Endodermal cell (in vitro differentiated cells): ENCODE data around the gene CEBPB. TPM values are rescaled to one million over a fixed set of nuclear protein-coding genes. Genes with fewer than 3 reads are reported as not detected.
A peak's percentile ranks its signal among the peaks of the same experiment; 100 is the strongest.

ENCODE experiments used
- DNase-seq: peaks from one replicate; pipeline ENCODE4 v3.0.0-alpha.2; 2017
- H3K27ac ChIP-seq: 2 replicates; pipeline ENCODE4 v1.5.1; 2013; ENCODE audit warnings: mild to moderate bottlenecking, low read depth, low read length, moderate library complexity
- H3K27me3 ChIP-seq: 2 replicates; pipeline ENCODE4 v1.6.1; 2013; ENCODE audit warnings: mild to moderate bottlenecking, low read length, moderate library complexity; ENCODE audit not compliant: insufficient read depth, control insufficient read depth, poor library complexity, severe bottlenecking
- H3K36me3 ChIP-seq: 2 replicates; pipeline ENCODE4 v1.7.0; 2013; ENCODE audit warnings: mild to moderate bottlenecking, low read length, moderate library complexity; ENCODE audit not compliant: control insufficient read depth, insufficient read depth
- H3K4me1 ChIP-seq: one replicate; pipeline ENCODE4 v1.7.0; 2013; ENCODE audit warnings: low read length; ENCODE audit not compliant: control insufficient read depth, insufficient read depth
- H3K4me3 ChIP-seq: 2 replicates; pipeline ENCODE4 v1.5.1; 2013; ENCODE audit warnings: mild to moderate bottlenecking, low read length, moderate library complexity
- H3K9ac ChIP-seq: 2 replicates; pipeline ENCODE4 v1.6.1; 2013; ENCODE audit warnings: mild to moderate bottlenecking, low read length, moderate library complexity; ENCODE audit not compliant: poor library complexity, severe bottlenecking; ENCODE audit errors: extremely low read depth
- H3K9me3 ChIP-seq: 2 replicates; pipeline ENCODE4 v1.6.1; 2013; ENCODE audit warnings: mild to moderate bottlenecking, low read length, moderate library complexity; ENCODE audit not compliant: control insufficient read depth
- H3K27ac Mint-ChIP-seq: 2 replicates; pipeline ENCODE4 v1.8.0; 2020; ENCODE audit warnings: mixed read lengths
- H3K27me3 Mint-ChIP-seq: 2 replicates; pipeline ENCODE4 v1.8.0; 2021; ENCODE audit warnings: mild to moderate bottlenecking, mixed read lengths; ENCODE audit not compliant: insufficient read depth
- H3K36me3 Mint-ChIP-seq: 2 replicates; pipeline ENCODE4 v1.8.0; 2020; ENCODE audit warnings: low read depth, mixed read lengths
- H3K4me1 Mint-ChIP-seq: 2 replicates; pipeline ENCODE4 v1.8.0; 2020; ENCODE audit warnings: mixed read lengths
- H3K4me3 Mint-ChIP-seq: 2 replicates; pipeline ENCODE4 v1.8.0; 2020; ENCODE audit warnings: mild to moderate bottlenecking, moderate library complexity, mixed read lengths
- H3K9me3 Mint-ChIP-seq: 2 replicates; pipeline ENCODE4 v1.8.0; 2020; ENCODE audit warnings: mild to moderate bottlenecking, mixed read lengths
- WGBS, 2 experiments: methylation state at CpG; one replicate each; pipeline versions ENCODE4 v1.1.5 to v1.1.7; 2013; ENCODE audit warnings: missing lambda C conversion rate in 2 of 2, mixed read lengths in 1 of 2; ENCODE audit not compliant: insufficient coverage in 1 of 2, insufficient read length in 1 of 2; 5-methylcytosine and 5-hydroxymethylcytosine counted together
- long read RNA-seq, 4 experiments: library from polyadenylated mRNA in 2 of 4; library from RNA in 1 of 4; library from capped mRNA in 1 of 4; stranded (forward) in 3 of 4; unstranded in 1 of 4; transcript quantifications; one replicate each; pipeline ENCODE4 v2.0.0, GENCODE V29; 2020 to 2021; ENCODE audit warnings: inconsistent platforms in 1 of 4
- polyA plus RNA-seq, 2 experiments: library from polyadenylated mRNA; stranded (reverse); fragments of 50-300 nt; gene quantifications; one replicate each; pipeline ENCODE4 v1.2.3, GENCODE V29; 2013
- total RNA-seq, 2 donors: library from RNA; stranded (reverse); fragmentation: NEBNext Ultra II Directional in 1 of 2; extraction: Animal tissue kit (Norgen Biotek cat#: 25700) in 1 of 2; gene quantifications; 2 replicates in 1 of 2; 3 replicates in 1 of 2; pipeline ENCODE4 v1.2.1, GENCODE V29; 2021
- TF ChIP-seq, protein P1 (sequence below): fragments of 200-600 bp; sonication (generic); conservative IDR thresholded peaks from 2 replicates; pipeline ENCODE4 v1.5.0; 2021; ENCODE audit warnings: antibody characterized with exemption, mild to moderate bottlenecking

The CEBPB gene
- 10 to 100 TPM; 14.9 to 15.1 TPM for total RNA-seq
- polyA plus RNA-seq (2013, experiment 1 of 2): 11.9 TPM
- polyA plus RNA-seq (2013, experiment 2 of 2): 8.9 TPM
- long read RNA-seq, experiment 1, transcript CEBPB-201 (1 exons, 1,956 nt): major isoform, 9 of 9 reads
- long read RNA-seq, experiment 1, partial matches to known transcripts: 0 of 9 reads
- long read RNA-seq, experiment 1, other reads (novel, unspliced or antisense): 0 of 9 reads
- long read RNA-seq, experiment 2, transcript CEBPB-201 (1 exons, 1,956 nt): major isoform, 36 of 36 reads
- long read RNA-seq, experiment 2, partial matches to known transcripts: 0 of 36 reads
- long read RNA-seq, experiment 2, other reads (novel, unspliced or antisense): 0 of 36 reads
- long read RNA-seq, experiment 3: 0 reads
- long read RNA-seq, experiment 4: 0 reads

- no peaks in the 10 kb centered on the region for H3K9me3 Mint-ChIP-seq
- 0% methylated on average over 20 to 89 of the region's 89 CpGs for WGBS, 2 experiments
- peaks cover 13% of the 10 kb centered on the region for H3K27me3 Mint-ChIP-seq
- H3K27me3 ChIP-seq: no peaks in the 10 kb centered on the region
- no peaks in the 10 kb centered on the region for H3K9me3 ChIP-seq
- peaks cover 32% of the 10 kb centered on the region for H3K4me1 Mint-ChIP-seq
- H3K4me1 ChIP-seq: peaks cover 18% of the 10 kb centered on the region
- H3K4me3 Mint-ChIP-seq: peak within 1 kb of the TSS; percentile 73
- H3K4me3 ChIP-seq: peak within 1 kb of the TSS; percentile 90
- H3K27ac Mint-ChIP-seq: no peak within 1 kb of the TSS
- peak; percentile 98 for DNase-seq
- H3K36me3 Mint-ChIP-seq: no peaks in the 10 kb centered on the region
- TF ChIP-seq, protein P1, sequence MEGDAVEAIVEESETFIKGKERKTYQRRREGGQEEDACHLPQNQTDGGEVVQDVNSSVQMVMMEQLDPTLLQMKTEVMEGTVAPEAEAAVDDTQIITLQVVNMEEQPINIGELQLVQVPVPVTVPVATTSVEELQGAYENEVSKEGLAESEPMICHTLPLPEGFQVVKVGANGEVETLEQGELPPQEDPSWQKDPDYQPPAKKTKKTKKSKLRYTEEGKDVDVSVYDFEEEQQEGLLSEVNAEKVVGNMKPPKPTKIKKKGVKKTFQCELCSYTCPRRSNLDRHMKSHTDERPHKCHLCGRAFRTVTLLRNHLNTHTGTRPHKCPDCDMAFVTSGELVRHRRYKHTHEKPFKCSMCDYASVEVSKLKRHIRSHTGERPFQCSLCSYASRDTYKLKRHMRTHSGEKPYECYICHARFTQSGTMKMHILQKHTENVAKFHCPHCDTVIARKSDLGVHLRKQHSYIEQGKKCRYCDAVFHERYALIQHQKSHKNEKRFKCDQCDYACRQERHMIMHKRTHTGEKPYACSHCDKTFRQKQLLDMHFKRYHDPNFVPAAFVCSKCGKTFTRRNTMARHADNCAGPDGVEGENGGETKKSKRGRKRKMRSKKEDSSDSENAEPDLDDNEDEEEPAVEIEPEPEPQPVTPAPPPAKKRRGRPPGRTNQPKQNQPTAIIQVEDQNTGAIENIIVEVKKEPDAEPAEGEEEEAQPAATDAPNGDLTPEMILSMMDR: peak; percentile 87
- H3K36me3 ChIP-seq: no peaks in the 10 kb centered on the region
- H3K9ac ChIP-seq: peak within 1 kb of the TSS; percentile 77
- peak within 1 kb of the TSS; percentile 44 for H3K27ac ChIP-seq
Measured at GRCh38 chr20:50190251-50191064, at the start of gene CEBPB. Gene CEBPB, plus strand, starts transcription at chr20:50190830. Its CDS starts 204 bp downstream, at chr20:50191034.

GRCh38 chr20:50141018-50141675 lies 49.5 kb upstream of the CEBPB start:
- no peaks in the 10 kb centered on the region for H3K27me3 Mint-ChIP-seq
- no peaks in the 10 kb centered on the region for H3K27me3 ChIP-seq
- TF ChIP-seq, protein P1: no peak

GRCh38 chr20:50141811-50142561 lies 48.6 kb upstream of the CEBPB start:
- no peak for DNase-seq
- Histone ChIP-seq H3K9me3 (no peaks in the 10 kb centered on the region), H3K36me3 (peaks cover 43% of the 10 kb centered on the region), H3K27ac (no peak overlapping the region), H3K27me3 (no peaks in the 10 kb centered on the region), H3K4me1 (no peaks in the 10 kb centered on the region), H3K9ac (no peak overlapping the region), H3K4me3 (no peak overlapping the region)
- H3K27me3 Mint-ChIP-seq: no peaks in the 10 kb centered on the region
- TF ChIP-seq, protein P1: no peak
- H3K36me3 Mint-ChIP-seq: peaks cover 46% of the 10 kb centered on the region
- no peaks in the 10 kb centered on the region for H3K9me3 Mint-ChIP-seq
- H3K4me3 Mint-ChIP-seq: no peak overlapping the region
- 83 to 86% methylated on average over 10 to 11 of the region's 12 CpGs for WGBS, 2 experiments
- H3K4me1 Mint-ChIP-seq: peaks cover 17% of the 10 kb centered on the region
- H3K27ac Mint-ChIP-seq: no peak overlapping the region

More at GRCh38 chr20:50141018-50141675, 49.5 kb upstream of the CEBPB start:
- H3K4me3 Mint-ChIP-seq: no peak overlapping the region
- no peak overlapping the region for H3K27ac ChIP-seq
- peaks cover 12% of the 10 kb centered on the region for H3K4me1 Mint-ChIP-seq
- H3K9me3 ChIP-seq: no peaks in the 10 kb centered on the region
- H3K4me3 ChIP-seq: no peak overlapping the region
- no peaks in the 10 kb centered on the region for H3K4me1 ChIP-seq
- peaks cover 39% of the 10 kb centered on the region for H3K36me3 ChIP-seq
- no peaks in the 10 kb centered on the region for H3K9me3 Mint-ChIP-seq
- no peak overlapping the region for H3K27ac Mint-ChIP-seq
- WGBS, 2 experiments: 88 to 94% methylated on average over 5 to 6 of the region's 6 CpGs
- no peak for DNase-seq
- peaks cover 50% of the 10 kb centered on the region for H3K36me3 Mint-ChIP-seq
- no peak overlapping the region for H3K9ac ChIP-seq
